NCI-H774 (cell line): ENCODE measurements around the gene RNPEPL1.

Experiments used
- DNase-seq: peaks from one replicate; lab custom pipeline; 2025; lab: John Stamatoyannopoulos, UW

The RNPEPL1 gene

GRCh38 chr2:240591784-240592183 is 23.5 kb downstream of the RNPEPL1 start:
- no peak for DNase-seq

GRCh38 chr2:240593026-240593702 is 24.9 kb downstream of the RNPEPL1 start:
- DNase-seq, result no peak

- no peak for DNase-seq
Observed at GRCh38 chr2:240593703-240594451, 25.6 kb downstream of the RNPEPL1 start.

- DNase-seq, result no peak
Observed at GRCh38 chr2:240594511-240595380, 26.5 kb downstream of the RNPEPL1 start.

GRCh38 chr2:240595381-240596079 is 27.2 kb downstream of the RNPEPL1 start:
- no peak for DNase-seq

- no peak for DNase-seq
Observed at GRCh38 chr2:240596080-240596460, 27.8 kb downstream of the RNPEPL1 start.

GRCh38 chr2:240596491-240596931 is 28.2 kb downstream of the RNPEPL1 start:
- no peak for DNase-seq

GRCh38 chr2:240597054-240597418 is 28.8 kb downstream of the RNPEPL1 start:
- no peak for DNase-seq

GRCh38 chr2:240597419-240598181 is 29.3 kb downstream of the RNPEPL1 start:
- no peak for DNase-seq

- no peak for DNase-seq
Observed at GRCh38 chr2:240598311-240598911, 30.1 kb downstream of the RNPEPL1 start.

GRCh38 chr2:240599141-240599583 is 30.9 kb downstream of the RNPEPL1 start:
- DNase-seq, result no peak

- no peak for DNase-seq
Observed at GRCh38 chr2:240600451-240600961, 32.2 kb downstream of the RNPEPL1 start.

GRCh38 chr2:240601061-240601830 is 33.0 kb downstream of the RNPEPL1 start:
- no peak for DNase-seq

- DNase-seq, result no peak
Observed at GRCh38 chr2:240601831-240602160, 33.5 kb downstream of the RNPEPL1 start.

GRCh38 chr2:240602266-240603050 is 34.2 kb downstream of the RNPEPL1 start:
- no peak for DNase-seq

GRCh38 chr2:240603081-240603835 is 35.0 kb downstream of the RNPEPL1 start:
- DNase-seq, result no peak

GRCh38 chr2:240603846-240604245 is 35.6 kb downstream of the RNPEPL1 start:
- no peak for DNase-seq

- peak; percentile 59 for DNase-seq
Observed at GRCh38 chr2:240604291-240604938, 36.1 kb downstream of the RNPEPL1 start.
